H9 (cell line): ENCODE results near the gene ATP2A1. TPM values are rescaled to one million over a fixed set of nuclear protein-coding genes. Genes with fewer than 3 reads are reported as not detected.
A peak's percentile ranks its signal among the peaks of the same experiment; 100 is the strongest.

Experiments used
- DNase-seq: peaks from one replicate; pipeline ENCODE4 v3.0.0-alpha.2; 2017
- H2AFZ ChIP-seq: one replicate; pipeline ENCODE4 v1.6.1; 2013; ENCODE audit warnings: mild to moderate bottlenecking, low read length, control low read depth, moderate library complexity
- H2AK5ac ChIP-seq: 2 replicates; pipeline ENCODE4 v1.6.1; 2013; ENCODE audit warnings: low read length, control low read depth, mixed read lengths; ENCODE audit not compliant: insufficient read length
- H2BK120ac ChIP-seq: one replicate; pipeline ENCODE4 v1.6.1; 2013; ENCODE audit warnings: low read depth, mild to moderate bottlenecking, low read length, control low read depth, inconsistent platforms; ENCODE audit not compliant: poor library complexity, severe bottlenecking
- H2BK12ac ChIP-seq: 2 replicates; pipeline ENCODE4 v1.6.1; 2013; ENCODE audit warnings: low read length, control low read depth, mixed read lengths, low read depth; ENCODE audit not compliant: insufficient read length
- H2BK15ac ChIP-seq: 2 replicates; pipeline ENCODE4 v1.6.1; 2013; ENCODE audit warnings: low read depth, low read length, control low read depth
- H2BK20ac ChIP-seq: one replicate; pipeline ENCODE4 v1.6.1; 2013; ENCODE audit warnings: low read depth, mild to moderate bottlenecking, low read length, control low read depth, inconsistent platforms; ENCODE audit not compliant: poor library complexity, severe bottlenecking
- H2BK5ac ChIP-seq: 2 replicates; pipeline ENCODE4 v1.6.1; 2013; ENCODE audit warnings: low read length, control low read depth, mixed read lengths; ENCODE audit not compliant: insufficient read length
- H3K14ac ChIP-seq: 2 replicates; pipeline ENCODE4 v1.6.1; 2013; ENCODE audit warnings: low read length, control low read depth; ENCODE audit not compliant: insufficient read depth
- H3K18ac ChIP-seq: 2 replicates; pipeline ENCODE4 v1.6.1; 2013; ENCODE audit warnings: low read depth, mild to moderate bottlenecking, mixed read lengths, low read length, control low read depth; ENCODE audit not compliant: insufficient read length
- H3K23ac ChIP-seq: 2 replicates; pipeline ENCODE4 v1.6.1; 2013; ENCODE audit warnings: low read length, control low read depth, mixed read lengths, low read depth; ENCODE audit not compliant: insufficient read length
- H3K23me2 ChIP-seq: 2 replicates; pipeline ENCODE4 v1.6.1; 2013; ENCODE audit warnings: low read depth, mild to moderate bottlenecking, mixed read lengths, low read length, control low read depth; ENCODE audit not compliant: insufficient read length, poor library complexity, severe bottlenecking
- H3K27ac ChIP-seq: 2 replicates; pipeline ENCODE4 v1.5.1; 2013; ENCODE audit warnings: low read length, control low read depth, mixed read lengths, low read depth; ENCODE audit not compliant: insufficient read length
- H3K27me3 ChIP-seq: 2 replicates; pipeline ENCODE4 v1.6.1; 2013; ENCODE audit warnings: low read length, control low read depth, inconsistent platforms; ENCODE audit not compliant: insufficient read depth
- H3K4ac ChIP-seq: 2 replicates; pipeline ENCODE4 v1.6.1; 2013; ENCODE audit warnings: low read depth, mild to moderate bottlenecking, control low read depth, inconsistent platforms, low read length, moderate library complexity
- H3K4me1 ChIP-seq: 2 replicates; pipeline ENCODE4 v1.6.1; 2013; ENCODE audit warnings: low read length, control low read depth, inconsistent platforms; ENCODE audit not compliant: insufficient read depth
- H3K4me2 ChIP-seq: 2 replicates; pipeline ENCODE4 v1.6.1; 2013; ENCODE audit warnings: low read length, control low read depth, mixed read lengths; ENCODE audit not compliant: insufficient read length, insufficient read depth
- H3K56ac ChIP-seq: 2 replicates; pipeline ENCODE4 v1.6.1; 2013; ENCODE audit warnings: low read depth, mild to moderate bottlenecking, mixed read lengths, low read length, control low read depth; ENCODE audit not compliant: insufficient read length
- H3K79me1 ChIP-seq: 2 replicates; pipeline ENCODE4 v1.6.1; 2013; ENCODE audit warnings: low read depth, mild to moderate bottlenecking, moderate library complexity, low read length, control low read depth, inconsistent platforms; ENCODE audit not compliant: insufficient read depth, poor library complexity, severe bottlenecking
- H3K79me2 ChIP-seq: 2 replicates; pipeline ENCODE4 v1.6.1; 2013; ENCODE audit warnings: low read length, control low read depth, inconsistent platforms; ENCODE audit not compliant: insufficient read depth
- H3K9ac ChIP-seq: 2 replicates; pipeline ENCODE4 v1.6.1; 2013; ENCODE audit warnings: low read length, control low read depth, mixed read lengths; ENCODE audit not compliant: insufficient read length; ENCODE audit errors: extremely low read depth
- H3K9me3 ChIP-seq: one replicate; pipeline ENCODE4 v1.6.1; 2013; ENCODE audit warnings: low read depth, low read length, inconsistent platforms; ENCODE audit not compliant: control insufficient read depth
- H3T11ph ChIP-seq: one replicate; pipeline ENCODE4 v1.6.1; 2013; ENCODE audit warnings: mild to moderate bottlenecking, low read length, control low read depth, inconsistent platforms
- H4K20me1 ChIP-seq: one replicate; pipeline ENCODE4 v1.6.1; 2013; ENCODE audit not compliant: control insufficient read depth, insufficient read length, insufficient read depth
- H4K5ac ChIP-seq: 2 replicates; pipeline ENCODE4 v1.6.1; 2013; ENCODE audit warnings: low read depth, mild to moderate bottlenecking, mixed read lengths, low read length, control low read depth; ENCODE audit not compliant: insufficient read length
- H4K8ac ChIP-seq: replicated peaks from 2 replicates; pipeline ENCODE4 v1.6.1; 2013; ENCODE audit warnings: low read length, control low read depth, mixed read lengths, low read depth; ENCODE audit not compliant: insufficient read length
- H4K91ac ChIP-seq: 2 replicates; pipeline ENCODE4 v1.6.1; 2013; ENCODE audit warnings: low read depth, mild to moderate bottlenecking, moderate library complexity, mixed read lengths, low read length, control low read depth; ENCODE audit not compliant: insufficient read length
- H3K27ac Mint-ChIP-seq, 3 experiments: 2 replicates in 2 of 3; 3 replicates in 1 of 3; pipeline ENCODE4 v1.8.0; 2020 to 2021; ENCODE audit warnings: mixed read lengths in 3 of 3, mild to moderate bottlenecking in 1 of 3, moderate library complexity in 1 of 3
- H3K27me3 Mint-ChIP-seq: 2 replicates; pipeline ENCODE4 v1.8.0; 2021; ENCODE audit warnings: low read depth, mild to moderate bottlenecking, moderate library complexity, mixed read lengths
- H3K36me3 Mint-ChIP-seq, 3 experiments: 2 replicates in 2 of 3; 3 replicates in 1 of 3; pipeline ENCODE4 v1.8.0; 2020 to 2021; ENCODE audit warnings: low read depth in 3 of 3, mixed read lengths in 3 of 3; ENCODE audit not compliant: insufficient read depth in 1 of 3
- H3K4me1 Mint-ChIP-seq, 2 experiments: 2 replicates each; pipeline ENCODE4 v1.8.0; 2020; ENCODE audit warnings: mixed read lengths in 2 of 2
- H3K4me3 Mint-ChIP-seq, 2 experiments: 2 replicates in 1 of 2; 3 replicates in 1 of 2; pipeline ENCODE4 v1.8.0; 2020 to 2021; ENCODE audit warnings: mild to moderate bottlenecking in 2 of 2, mixed read lengths in 2 of 2, moderate library complexity in 1 of 2
- H3K9me3 Mint-ChIP-seq, 2 experiments: 2 replicates in 1 of 2; 3 replicates in 1 of 2; pipeline ENCODE4 v1.8.0; 2020; ENCODE audit warnings: mild to moderate bottlenecking in 2 of 2, mixed read lengths in 2 of 2, moderate library complexity in 1 of 2
- WGBS: extraction: QIAGEN DNeasy Blood & Tissue Kit; methylation state at CpG from one replicate; pipeline ENCODE4 v1.1.7; 2013; ENCODE audit warnings: missing lambda C conversion rate, low lambda C conversion rate, mixed read lengths; ENCODE audit not compliant: insufficient read length; ENCODE audit errors: extremely low coverage; 5-methylcytosine and 5-hydroxymethylcytosine counted together
- total RNA-seq: library from RNA; stranded (reverse); gene quantifications from 2 replicates; pipeline ENCODE4 v1.2.1, GENCODE V29; 2021
- TF ChIP-seq, protein P1 (sequence below): fragments of 200-600 bp; sonication (generic); conservative IDR thresholded peaks from 3 replicates; pipeline ENCODE4 v1.8.0; 2021; ENCODE audit warnings: antibody characterized with exemption, mild to moderate bottlenecking

ATP2A1 gene
- total RNA-seq, 1 experiment from 2014 or later, result 4.6 TPM

GRCh38 chr16:28837672-28838557 is 40.4 kb upstream of the ATP2A1 start:
- H3K14ac ChIP-seq, result no peak overlapping the region
- H3K4me1 ChIP-seq, result no peaks in the 10 kb centered on the region
- H4K8ac ChIP-seq, result no peak overlapping the region
- no peak overlapping the region for H3K9ac ChIP-seq
- no peak overlapping the region for H3K4me2 ChIP-seq
- H3K56ac ChIP-seq, result no peak overlapping the region
- Mint-ChIP-seq H3K27me3 (no peaks in the 10 kb centered on the region; the same call in 1 of the 2 replicates), H3K27ac (peak overlapping the region in 1 of 3 experiments; percentile 68; a peak in 2 of 7 replicates), H3K4me1 (no peaks in the 10 kb centered on the region), H3K4me3 (no peak overlapping the region), H3K9me3 (no peaks in the 10 kb centered on the region), H3K36me3 (peaks cover 36 to 81% (median 68%) of the 10 kb centered on the region in 3 experiments)
- no peak overlapping the region for H2AK5ac ChIP-seq
- no peak overlapping the region for H2BK120ac ChIP-seq
- no peak overlapping the region for H2BK12ac ChIP-seq
- no peak overlapping the region for H3K27ac ChIP-seq
- no peak overlapping the region for H2BK15ac ChIP-seq
- no peak overlapping the region for H2BK5ac ChIP-seq
- H3T11ph ChIP-seq, result no peak overlapping the region
- no peak overlapping the region for H4K91ac ChIP-seq
- H3K23ac ChIP-seq, result no peak overlapping the region
- no peaks in the 10 kb centered on the region for H3K9me3 ChIP-seq
- no peak overlapping the region for H2BK20ac ChIP-seq
- no peaks in the 10 kb centered on the region for H3K79me2 ChIP-seq
- H4K20me1 ChIP-seq, result no peaks in the 10 kb centered on the region
- no peaks in the 10 kb centered on the region for H3K79me1 ChIP-seq
- TF ChIP-seq, protein P1, sequence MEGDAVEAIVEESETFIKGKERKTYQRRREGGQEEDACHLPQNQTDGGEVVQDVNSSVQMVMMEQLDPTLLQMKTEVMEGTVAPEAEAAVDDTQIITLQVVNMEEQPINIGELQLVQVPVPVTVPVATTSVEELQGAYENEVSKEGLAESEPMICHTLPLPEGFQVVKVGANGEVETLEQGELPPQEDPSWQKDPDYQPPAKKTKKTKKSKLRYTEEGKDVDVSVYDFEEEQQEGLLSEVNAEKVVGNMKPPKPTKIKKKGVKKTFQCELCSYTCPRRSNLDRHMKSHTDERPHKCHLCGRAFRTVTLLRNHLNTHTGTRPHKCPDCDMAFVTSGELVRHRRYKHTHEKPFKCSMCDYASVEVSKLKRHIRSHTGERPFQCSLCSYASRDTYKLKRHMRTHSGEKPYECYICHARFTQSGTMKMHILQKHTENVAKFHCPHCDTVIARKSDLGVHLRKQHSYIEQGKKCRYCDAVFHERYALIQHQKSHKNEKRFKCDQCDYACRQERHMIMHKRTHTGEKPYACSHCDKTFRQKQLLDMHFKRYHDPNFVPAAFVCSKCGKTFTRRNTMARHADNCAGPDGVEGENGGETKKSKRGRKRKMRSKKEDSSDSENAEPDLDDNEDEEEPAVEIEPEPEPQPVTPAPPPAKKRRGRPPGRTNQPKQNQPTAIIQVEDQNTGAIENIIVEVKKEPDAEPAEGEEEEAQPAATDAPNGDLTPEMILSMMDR, result no peak
- H3K23me2 ChIP-seq, result no peaks in the 10 kb centered on the region
- WGBS, result no CpG with 5 or more reads among the region's 7 CpGs
- H3K27me3 ChIP-seq, result no peaks in the 10 kb centered on the region
- H3K18ac ChIP-seq, result no peak overlapping the region
- no peak for DNase-seq
- H3K4ac ChIP-seq, result no peak overlapping the region
- H4K5ac ChIP-seq, result no peak overlapping the region
- no peak overlapping the region for H2AFZ ChIP-seq
